H7 (cell line): Measurements from ENCODE around the gene CRTC3. TPM values are rescaled to one million over a fixed set of nuclear protein-coding genes. Genes with fewer than 3 reads are reported as not detected.

Experiments
- DNase-seq: peaks from one replicate; pipeline ENCODE4 v3.0.0; 2012
- H3K27me3 ChIP-seq: 2 replicates; pipeline ENCODE4 v1.6.0; 2011; ENCODE audit warnings: mild to moderate bottlenecking, low read length; ENCODE audit not compliant: control insufficient read depth, insufficient read depth
- H3K36me3 ChIP-seq: replicated peaks from 2 replicates; pipeline ENCODE4 v1.5.1; 2011; ENCODE audit warnings: low read length; ENCODE audit not compliant: control insufficient read depth, insufficient read depth
- H3K4me3 ChIP-seq: 2 replicates; pipeline ENCODE4 v1.5.1; 2011; ENCODE audit warnings: low read depth, mild to moderate bottlenecking, control low read depth, low read length, moderate library complexity; ENCODE audit not compliant: insufficient read depth
- total RNA-seq: library from RNA; depleted of rRNA; stranded (reverse); fragments of >200 nt; shearing (Covaris generic); gene quantifications from 2 replicates; pipeline ENCODE4 v1.2.3, GENCODE V29; 2014

The CRTC3 gene
- total RNA-seq, 1 experiment from 2014 or later = 3.3 TPM

DNA sequence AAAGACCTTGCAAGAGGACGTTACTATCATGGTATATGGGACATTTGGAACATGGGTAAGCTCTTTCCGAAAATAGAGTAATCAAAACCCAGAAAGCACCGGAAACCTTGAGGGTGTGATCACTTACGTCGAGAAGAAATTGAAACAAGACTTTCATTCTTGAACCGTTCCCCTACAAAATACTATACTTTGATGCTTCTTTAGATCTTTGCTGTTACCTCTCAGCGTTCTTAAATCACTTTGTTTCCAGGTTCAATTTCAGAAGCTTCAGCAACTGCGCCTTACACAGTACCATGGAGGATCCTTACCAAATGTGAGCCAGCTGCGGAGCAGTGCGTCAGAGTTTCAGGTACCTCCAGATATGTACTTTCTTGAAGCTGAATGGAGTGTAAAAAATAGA is 10.1 kb downstream of the CRTC3 start:
- Histone ChIP-seq H3K27me3 (no peaks in the 10 kb centered on the region), H3K36me3 (no peaks in the 10 kb centered on the region), H3K4me3 (no peak overlapping the region)
- DNase-seq = no peak

- DNase-seq = no peak
- Histone ChIP-seq H3K36me3 (no peaks in the 10 kb centered on the region), H3K4me3 (no peak overlapping the region), H3K27me3 (no peaks in the 10 kb centered on the region)
These were observed 11.0 kb downstream of the CRTC3 start for GRCh38 chr15:90540768-90541167.

DNA sequence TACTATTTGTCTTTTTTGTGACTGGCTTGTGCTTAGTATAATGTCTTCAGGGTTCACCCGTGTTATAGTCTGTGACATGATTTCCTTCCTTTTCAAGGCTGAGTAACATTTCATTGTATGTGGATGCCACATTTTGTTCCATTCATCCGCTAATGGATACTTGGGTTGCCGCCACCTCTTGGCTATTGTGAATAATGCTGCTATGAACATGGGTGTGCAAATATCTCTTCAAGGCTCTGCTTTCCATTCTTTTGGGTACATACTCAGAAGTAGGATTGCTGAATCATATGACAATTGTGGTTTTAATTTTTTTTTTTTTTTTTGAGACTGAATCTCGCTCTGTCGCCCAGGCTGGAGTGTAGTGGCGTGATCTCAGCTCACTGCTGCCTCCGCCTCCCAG is 15.4 kb downstream of the CRTC3 start:
- H3K36me3 ChIP-seq = no peaks in the 10 kb centered on the region
- DNase-seq = no peak
- no peaks in the 10 kb centered on the region for H3K27me3 ChIP-seq
- no peak overlapping the region for H3K4me3 ChIP-seq

DNA sequence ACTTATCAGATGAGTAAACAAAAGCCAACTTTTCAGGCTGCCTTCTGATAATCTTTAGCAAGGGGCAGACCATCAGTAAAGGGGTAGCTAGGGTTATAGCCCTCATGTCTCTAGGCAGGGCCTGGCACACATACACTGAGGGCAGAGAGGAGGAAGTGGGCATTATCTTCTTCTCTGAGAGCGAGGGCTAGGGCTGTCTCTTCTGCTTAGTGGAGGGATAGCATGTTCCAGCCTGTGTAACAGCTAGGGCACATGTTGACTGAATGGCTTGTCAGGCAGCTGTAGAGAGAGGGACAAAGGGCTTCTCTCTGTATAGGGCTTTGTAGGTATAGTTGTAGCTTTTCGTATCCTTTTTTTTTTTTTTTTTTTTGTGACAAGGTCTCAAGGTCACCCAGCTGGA is 17.8 kb downstream of the CRTC3 start:
- Histone ChIP-seq H3K4me3 (no peak overlapping the region), H3K27me3 (no peaks in the 10 kb centered on the region), H3K36me3 (no peaks in the 10 kb centered on the region)
- DNase-seq = no peak

- DNase-seq = no peak
- H3K27me3 ChIP-seq = no peaks in the 10 kb centered on the region
These were observed 21.2 kb downstream of the CRTC3 start for GRCh38 chr15:90550919-90551318.

GRCh38 chr15:90552162-90552928 is 22.6 kb downstream of the CRTC3 start:
- no peak for DNase-seq
- no peaks in the 10 kb centered on the region for H3K27me3 ChIP-seq
- no peak overlapping the region for H3K4me3 ChIP-seq
- H3K36me3 ChIP-seq = no peaks in the 10 kb centered on the region

More at GRCh38 chr15:90550919-90551318, 21.2 kb downstream of the CRTC3 start:
- H3K36me3 ChIP-seq = no peaks in the 10 kb centered on the region
- no peak overlapping the region for H3K4me3 ChIP-seq

GRCh38 chr15:90552929-90553211 is 23.1 kb downstream of the CRTC3 start:
- H3K36me3 ChIP-seq = no peaks in the 10 kb centered on the region
- H3K27me3 ChIP-seq = no peaks in the 10 kb centered on the region
- H3K4me3 ChIP-seq = no peak overlapping the region
- no peak for DNase-seq

- DNase-seq = no peak
- H3K4me3 ChIP-seq = no peak overlapping the region
- H3K36me3 ChIP-seq = no peaks in the 10 kb centered on the region
- H3K27me3 ChIP-seq = no peaks in the 10 kb centered on the region
These were observed 23.6 kb downstream of the CRTC3 start for GRCh38 chr15:90553248-90553745.

- no peak for DNase-seq
- no peaks in the 10 kb centered on the region for H3K36me3 ChIP-seq
- H3K4me3 ChIP-seq = no peak overlapping the region
- no peaks in the 10 kb centered on the region for H3K27me3 ChIP-seq
These were observed 27.7 kb downstream of the CRTC3 start for GRCh38 chr15:90557186-90558084.

DNA sequence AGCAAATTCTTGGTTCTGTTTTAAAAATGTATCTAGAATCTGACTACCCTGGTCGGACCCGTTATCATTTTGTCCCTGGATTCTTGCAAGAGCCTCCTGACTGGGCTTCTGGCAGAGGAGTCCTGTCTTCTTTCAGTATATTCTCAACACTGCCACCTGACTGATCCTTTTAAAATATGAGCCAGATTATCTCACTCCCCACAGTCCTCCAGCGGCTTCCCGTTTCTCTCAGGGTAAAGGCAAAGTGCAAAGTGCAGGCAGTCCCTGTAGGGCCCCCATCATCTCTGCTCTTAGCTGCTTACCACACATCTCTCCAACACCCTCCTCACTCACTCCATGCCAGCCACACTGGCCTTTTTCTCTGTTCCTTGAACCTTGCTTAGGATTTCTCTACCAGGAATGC is 28.4 kb downstream of the CRTC3 start:
- H3K27me3 ChIP-seq = no peaks in the 10 kb centered on the region
- no peak for DNase-seq
- no peaks in the 10 kb centered on the region for H3K36me3 ChIP-seq

DNA sequence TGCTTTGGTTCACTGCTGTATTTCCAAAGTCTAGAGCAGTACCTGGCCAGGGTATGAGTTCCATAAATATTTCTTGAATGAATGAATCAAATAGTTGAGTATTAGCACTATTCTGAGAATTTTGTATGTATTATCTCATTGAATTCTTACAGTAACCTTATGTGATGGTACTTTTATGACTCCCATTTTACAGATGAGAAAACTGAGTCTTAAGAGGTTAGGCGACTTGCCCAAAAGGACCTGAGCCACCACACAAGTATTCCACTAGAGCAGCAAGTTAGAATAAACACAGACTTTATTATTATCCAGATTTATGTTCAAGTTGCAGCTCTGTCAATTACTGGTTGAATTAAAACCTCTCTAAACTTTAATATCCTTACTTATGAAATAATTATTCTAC is 29.4 kb downstream of the CRTC3 start:
- Histone ChIP-seq H3K4me3 (no peak overlapping the region), H3K27me3 (no peaks in the 10 kb centered on the region), H3K36me3 (no peaks in the 10 kb centered on the region)
- DNase-seq = no peak

More for the DNA sequence above, 28.4 kb downstream of the CRTC3 start:
- no peak overlapping the region for H3K4me3 ChIP-seq

DNA sequence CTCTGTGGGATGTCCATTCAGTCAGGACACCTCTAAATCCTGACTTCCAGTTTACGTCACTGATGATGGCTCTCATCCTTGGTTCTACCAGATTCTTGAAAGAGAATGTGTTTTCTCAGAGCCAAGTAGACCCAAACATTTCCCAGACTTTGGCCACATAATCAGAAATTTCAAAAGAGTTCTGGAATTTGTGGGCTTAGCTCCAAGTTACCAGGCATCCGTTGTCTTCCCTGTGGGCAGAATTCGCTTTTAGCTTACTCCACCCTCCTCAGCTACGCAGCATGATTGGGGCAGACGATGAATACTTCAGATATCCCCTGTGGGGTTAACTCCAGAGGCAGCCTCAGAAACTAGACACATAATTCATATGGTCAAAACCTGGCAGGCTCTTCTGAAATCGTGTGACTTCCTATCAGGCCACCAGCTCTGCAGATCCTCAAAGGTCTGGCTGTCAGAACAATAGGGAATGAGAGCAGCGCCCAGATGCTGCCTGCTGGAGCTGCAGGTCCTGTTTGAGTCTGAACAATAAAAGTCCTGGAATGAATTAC is 30.6 kb downstream of the CRTC3 start:
- Histone ChIP-seq H3K36me3 (no peaks in the 10 kb centered on the region), H3K4me3 (no peak overlapping the region), H3K27me3 (no peaks in the 10 kb centered on the region)
- DNase-seq = no peak

GRCh38 chr15:90561344-90562244 is 31.9 kb downstream of the CRTC3 start:
- H3K4me3 ChIP-seq = no peak overlapping the region
- no peaks in the 10 kb centered on the region for H3K27me3 ChIP-seq
- H3K36me3 ChIP-seq = no peaks in the 10 kb centered on the region
- DNase-seq = no peak

- H3K4me3 ChIP-seq = no peak overlapping the region
- DNase-seq = no peak
These were observed 32.9 kb downstream of the CRTC3 start for GRCh38 chr15:90562669-90563068.

More at GRCh38 chr15:90562669-90563068, 32.9 kb downstream of the CRTC3 start:
- Histone ChIP-seq H3K27me3 (no peaks in the 10 kb centered on the region), H3K36me3 (no peaks in the 10 kb centered on the region)
